GM10248 (cell line): Measurements from ENCODE around the gene MIEF1.

ENCODE experiments used
- CTCF ChIA-PET: fragments of 300-600 bp; sonication (Branson Sonifier 250); formaldehyde crosslinking; extraction: SDS; loops from one replicate; lab custom pipeline; 2021; ENCODE audit warnings: antibody characterized with exemption; lab: Yijun Ruan, JAX
- POLR2A ChIA-PET: fragments of 350-650 bp; sonication (Branson Sonifier 250); formaldehyde crosslinking; extraction: SDS; loops from one replicate; lab custom pipeline; 2020; ENCODE audit warnings: antibody characterized with exemption; lab: Yijun Ruan, JAX
- DNase-seq: peaks from one replicate; pipeline ENCODE4 v3.0.0; 2012; ENCODE audit errors: extremely low spot score
- CTCF ChIP-seq: IDR thresholded peaks from 2 replicates; pipeline ENCODE4 v1.5.1; 2012; ENCODE audit warnings: mild to moderate bottlenecking, low read depth; ENCODE audit errors: extremely low read depth, missing control alignments, control extremely low read depth

Gene MIEF1

GRCh38 chr22:39543095-39543494 is 41.0 kb downstream of the MIEF1 start:
- no peak for DNase-seq
- TF ChIP-seq CTCF = peak; percentile 52
- ChIA-PET CTCF (interaction anchor here (0.6 to 16.2 kb wide), 5 partner anchors 9 to 487 kb away, joined by 3 to 419 read pairs (median 3); no protein-coding TSS in a partner anchor), POLR2A (no interaction called here)

GRCh38 chr22:39545386-39546365 is 43.6 kb downstream of the MIEF1 start:
- no peak for DNase-seq
- POLR2A ChIA-PET = no interaction called here
- CTCF ChIA-PET = interaction anchor here (1.8 to 16.2 kb wide), 3 partner anchors 8 to 485 kb away, joined by 5 to 419 read pairs (median 7); no protein-coding TSS in a partner anchor
- TF ChIP-seq CTCF = no peak

- no peak for TF ChIP-seq CTCF
- ChIA-PET POLR2A (no interaction called here), CTCF (interaction anchor here (16.2 kb wide), 1 partner anchor 484 kb away, joined by 419 read pairs; no protein-coding TSS in a partner anchor)
- no peak for DNase-seq
These were observed 44.9 kb downstream of the MIEF1 start for GRCh38 chr22:39546889-39547586.

- POLR2A ChIA-PET = no interaction called here
These were observed 45.5 kb downstream of the MIEF1 start for GRCh38 chr22:39547587-39547947.

GRCh38 chr22:39553429-39553828 is 51.3 kb downstream of the MIEF1 start:
- ChIA-PET CTCF (interaction anchor here (1.7 kb wide), 1 partner anchor 9 kb away, joined by 5 read pairs; no protein-coding TSS in a partner anchor), POLR2A (no interaction called here)
- TF ChIP-seq CTCF = no peak
- no peak for DNase-seq

More at GRCh38 chr22:39547587-39547947, 45.5 kb downstream of the MIEF1 start:
- DNase-seq = no peak
- no peak for TF ChIP-seq CTCF
- CTCF ChIA-PET = interaction anchor here (16.2 kb wide), 1 partner anchor 483 kb away, joined by 419 read pairs; no protein-coding TSS in a partner anchor

- TF ChIP-seq CTCF = no peak
- ChIA-PET CTCF (interaction anchor here (1.7 kb wide), 1 partner anchor 9 kb away, joined by 5 read pairs; no protein-coding TSS in a partner anchor), POLR2A (no interaction called here)
- DNase-seq = no peak
These were observed 52.1 kb downstream of the MIEF1 start for GRCh38 chr22:39554151-39554550.
